ENCODE data around the gene PLEKHM1. TPM values are rescaled to one million over a fixed set of nuclear protein-coding genes. Genes with fewer than 3 reads are reported as not detected.
"Not testable (repeated sequence)": the region's sequence is repeated elsewhere in the genome, so short reads cannot be mapped to it uniquely, and the experiment has no call there.

Gene PLEKHM1
- polyA plus RNA-seq, 2 donors, result 43.9 to 80.4 TPM

DNA sequence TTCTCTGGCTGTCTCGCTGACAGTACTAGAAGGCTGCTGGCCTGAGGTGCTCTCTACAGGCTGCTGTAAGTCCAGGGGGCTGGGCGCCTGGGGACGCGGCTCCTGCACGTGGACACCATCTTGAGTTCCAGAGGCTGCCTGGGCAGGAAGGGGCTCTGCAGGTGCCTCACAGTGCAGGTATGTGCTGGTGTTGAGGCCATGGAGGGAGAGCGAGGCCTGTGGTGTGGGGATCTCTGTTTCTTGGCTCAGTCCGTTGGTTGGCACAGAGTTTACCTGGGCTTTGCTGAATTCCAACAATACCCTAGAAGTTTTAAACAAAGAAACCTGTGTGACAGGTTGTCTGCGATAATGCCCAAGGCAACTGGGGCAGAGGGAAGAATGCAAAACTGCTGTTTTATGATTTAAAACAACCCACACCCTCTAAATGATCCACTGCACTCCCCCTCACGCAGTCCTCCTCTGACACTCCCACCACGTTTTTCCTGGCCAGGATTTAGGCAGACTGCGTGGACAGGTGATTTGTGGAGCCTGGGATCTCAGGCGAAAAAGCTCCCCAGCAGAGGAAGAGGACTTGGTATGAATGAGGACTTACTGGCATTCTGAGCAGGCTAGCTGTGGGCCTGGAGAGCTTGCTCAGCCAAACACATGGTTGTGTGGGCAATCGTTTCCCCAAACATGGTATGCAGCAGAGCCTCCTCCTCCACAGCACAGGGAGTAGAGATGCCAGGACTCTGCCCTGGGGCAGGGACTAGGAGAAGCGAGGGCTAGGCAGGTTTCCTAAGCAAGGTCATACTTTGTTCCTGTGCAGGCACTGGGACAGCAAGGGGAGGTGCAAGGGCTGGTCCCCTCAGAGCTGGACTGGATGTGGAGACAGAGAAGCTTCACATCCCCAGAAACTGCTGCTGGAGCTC, 22.0 kb downstream of the PLEKHM1 start:
- H3K27ac ChIP-seq (ENCODE audit: low read depth in 2 of 2, low read length in 1 of 2), result peak overlapping the region; percentile 79 to 82
- not testable (repeated sequence) for H3K36me3 ChIP-seq (ENCODE audit: control insufficient read depth in 2 of 2, insufficient read depth in 2 of 2, low read length in 1 of 2); H3K4me3 ChIP-seq (ENCODE audit: low read depth in 1 of 2, low read length in 2 of 2); H3K9me3 ChIP-seq (ENCODE audit: control insufficient read depth in 2 of 2, insufficient read depth in 1 of 2, low read depth in 1 of 2, low read length in 1 of 2); H3K27me3 ChIP-seq (ENCODE audit: control insufficient read depth in 1 of 2, insufficient read depth in 2 of 2, low read length in 2 of 2); H3K4me1 ChIP-seq (ENCODE audit: control insufficient read depth in 2 of 2, insufficient read depth in 2 of 2, low read length in 1 of 2)
- 65 to 75% methylated on average over 12 to 14 of the region's 14 CpGs for WGBS, 2 donors

DNA sequence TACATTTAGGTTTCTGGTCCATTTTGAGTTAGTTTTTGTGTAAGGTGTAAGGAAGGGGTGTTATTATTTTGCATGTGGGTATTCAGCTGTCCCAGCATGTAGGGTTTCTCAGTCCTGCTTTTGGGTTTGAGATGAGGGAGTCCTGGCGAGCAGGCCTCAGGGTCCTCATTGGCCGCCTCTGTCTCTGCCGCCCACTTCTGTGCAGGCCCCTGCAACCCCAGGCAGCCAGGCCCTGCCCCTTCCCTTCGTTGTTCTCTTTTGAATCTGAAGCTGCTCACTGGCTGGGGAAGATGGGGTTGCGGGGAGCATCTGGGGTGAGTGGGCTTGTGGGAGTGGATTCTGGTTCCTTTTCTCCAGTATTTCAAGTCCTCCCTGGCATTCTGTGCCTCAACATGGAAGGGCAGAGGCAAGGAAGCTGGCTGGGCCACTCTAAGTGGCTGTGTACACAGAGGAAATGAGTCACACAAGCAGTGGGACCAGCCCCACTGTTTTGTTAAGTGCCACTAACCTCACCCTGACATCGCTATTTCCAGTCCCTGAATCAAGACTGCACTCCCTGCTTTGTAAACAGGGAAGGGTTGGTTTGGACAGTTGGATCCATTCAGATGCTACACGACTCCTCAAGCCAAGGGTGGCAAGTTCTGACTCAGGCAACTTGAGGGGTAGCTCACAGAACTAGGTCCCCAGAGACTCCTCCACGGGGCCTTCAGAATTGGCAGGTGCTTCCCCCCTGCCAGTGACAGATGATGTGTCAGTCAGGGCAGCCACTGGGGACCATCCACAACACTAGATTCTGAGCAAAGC, 28.8 kb downstream of the PLEKHM1 start:
- peak overlapping the region; percentile 59 to 76 for H3K27ac ChIP-seq (ENCODE audit: low read depth in 2 of 2, low read length in 1 of 2)
- H3K36me3 ChIP-seq (ENCODE audit: control insufficient read depth in 2 of 2, insufficient read depth in 2 of 2, low read length in 1 of 2); H3K27me3 ChIP-seq (ENCODE audit: control insufficient read depth in 1 of 2, insufficient read depth in 2 of 2, low read length in 2 of 2); H3K4me1 ChIP-seq (ENCODE audit: control insufficient read depth in 2 of 2, insufficient read depth in 2 of 2, low read length in 1 of 2); H3K4me3 ChIP-seq (ENCODE audit: low read depth in 1 of 2, low read length in 2 of 2); H3K9me3 ChIP-seq (ENCODE audit: control insufficient read depth in 2 of 2, insufficient read depth in 1 of 2, low read depth in 1 of 2, low read length in 1 of 2): not testable (repeated sequence)
- WGBS, 2 donors, result 55 to 69% methylated on average over 6 to 8 of the region's 8 CpGs

DNA sequence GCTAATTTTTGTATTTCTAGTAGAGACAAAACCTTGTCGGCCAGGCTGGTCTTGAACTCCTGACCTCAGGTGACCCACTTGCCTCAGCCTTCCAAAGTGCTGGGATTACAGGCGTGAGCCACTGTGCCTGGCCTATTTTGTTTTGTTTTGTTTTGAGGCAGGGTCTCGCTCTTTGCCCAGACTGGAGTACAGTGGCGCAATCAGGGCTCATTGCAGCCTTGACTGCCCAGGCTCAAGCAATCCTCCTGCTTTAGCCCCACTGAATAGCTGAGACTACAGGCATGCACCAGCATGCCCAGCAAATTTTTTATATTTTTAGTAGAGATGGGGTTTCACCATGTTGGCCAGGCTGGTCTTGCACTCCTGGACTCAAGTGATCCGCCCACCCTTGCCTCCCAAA, 30.1 kb downstream of the PLEKHM1 start:
- not testable (repeated sequence) for H3K36me3 ChIP-seq (ENCODE audit: control insufficient read depth in 2 of 2, insufficient read depth in 2 of 2, low read length in 1 of 2); H3K27me3 ChIP-seq (ENCODE audit: control insufficient read depth in 1 of 2, insufficient read depth in 2 of 2, low read length in 2 of 2); H3K9me3 ChIP-seq (ENCODE audit: control insufficient read depth in 2 of 2, insufficient read depth in 1 of 2, low read depth in 1 of 2, low read length in 1 of 2); H3K4me1 ChIP-seq (ENCODE audit: control insufficient read depth in 2 of 2, insufficient read depth in 2 of 2, low read length in 1 of 2); H3K27ac ChIP-seq (ENCODE audit: low read depth in 2 of 2, low read length in 1 of 2); H3K4me3 ChIP-seq (ENCODE audit: low read depth in 1 of 2, low read length in 2 of 2)
- WGBS, 2 donors, result 88 to 96% methylated on average over 5 of the region's 5 CpGs

DNA sequence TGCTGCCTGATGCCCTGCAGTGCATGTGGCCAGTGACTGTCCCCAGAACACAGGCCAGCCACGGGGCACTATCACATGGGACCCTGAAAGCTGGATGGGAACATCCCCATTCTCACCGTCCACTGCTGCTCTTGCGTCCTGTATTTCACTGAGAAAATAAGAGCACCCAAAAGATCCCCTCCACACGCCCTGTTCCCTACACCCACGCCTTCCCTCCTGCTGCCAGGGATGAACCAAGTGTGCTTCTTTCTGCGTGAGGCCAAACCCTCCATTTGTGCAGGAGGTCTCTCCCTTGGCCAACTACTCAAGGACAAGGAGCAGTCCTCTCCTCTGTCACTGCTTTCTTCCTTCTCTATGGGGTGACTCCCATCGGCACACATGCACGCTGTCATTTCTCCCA, 36.2 kb downstream of the PLEKHM1 start:
- H3K27ac ChIP-seq (ENCODE audit: low read depth in 2 of 2, low read length in 1 of 2); H3K4me3 ChIP-seq (ENCODE audit: low read depth in 1 of 2, low read length in 2 of 2): not testable (repeated sequence)
- WGBS, 2 donors, result 93 to 96% methylated on average over 6 to 7 of the region's 8 CpGs

DNA sequence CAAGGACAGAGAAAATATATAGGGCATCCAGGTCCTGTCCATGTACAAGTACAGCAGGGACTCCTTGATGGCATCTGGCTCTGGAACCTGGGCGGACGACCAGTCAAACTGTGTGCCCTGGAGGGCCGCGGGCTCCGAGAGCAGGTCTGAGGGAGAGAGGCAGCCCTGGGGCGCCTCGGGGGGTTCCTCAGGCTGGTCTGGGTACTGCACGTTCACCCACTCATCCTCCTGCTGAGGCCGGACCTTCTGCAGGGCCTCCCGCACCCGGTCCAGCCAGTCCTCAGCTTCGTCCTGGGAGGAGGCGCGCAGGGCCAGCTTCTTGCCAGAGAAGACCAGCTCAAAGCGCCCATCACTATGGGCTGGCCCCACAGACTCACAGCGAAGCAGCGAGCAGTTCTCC, 36.8 kb downstream of the PLEKHM1 start:
- 89 to 94% methylated on average over 17 of the region's 17 CpGs for WGBS, 2 donors

More for the DNA sequence above, 36.2 kb downstream of the PLEKHM1 start:
- not testable (repeated sequence) for H3K4me1 ChIP-seq (ENCODE audit: control insufficient read depth in 2 of 2, insufficient read depth in 2 of 2, low read length in 1 of 2); H3K27me3 ChIP-seq (ENCODE audit: control insufficient read depth in 1 of 2, insufficient read depth in 2 of 2, low read length in 2 of 2); H3K9me3 ChIP-seq (ENCODE audit: control insufficient read depth in 2 of 2, insufficient read depth in 1 of 2, low read depth in 1 of 2, low read length in 1 of 2)
- peaks cover 4 to 23% of the 10 kb centered on the region in 2 donors for H3K36me3 ChIP-seq (ENCODE audit: control insufficient read depth in 2 of 2, insufficient read depth in 2 of 2, low read length in 1 of 2)

DNA sequence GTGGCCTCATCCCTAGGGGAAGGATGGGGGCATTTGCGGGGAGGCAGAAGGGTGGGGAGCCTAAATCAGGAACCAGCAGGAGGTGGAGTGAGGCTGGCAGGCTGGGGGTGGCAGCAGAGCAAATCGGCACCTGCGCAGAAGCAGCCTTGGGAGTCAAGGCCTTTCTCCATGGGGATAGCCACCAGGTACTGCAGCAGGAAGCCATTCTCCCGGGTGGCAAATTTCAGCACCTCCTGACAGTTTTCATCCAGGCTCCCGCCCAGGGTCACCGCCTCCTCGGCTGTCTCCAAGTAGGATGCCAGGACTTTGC, 37.3 kb downstream of the PLEKHM1 start:
- H3K4me1 ChIP-seq (ENCODE audit: control insufficient read depth in 2 of 2, insufficient read depth in 2 of 2, low read length in 1 of 2); H3K9me3 ChIP-seq (ENCODE audit: control insufficient read depth in 2 of 2, insufficient read depth in 1 of 2, low read depth in 1 of 2, low read length in 1 of 2); H3K27ac ChIP-seq (ENCODE audit: low read depth in 2 of 2, low read length in 1 of 2); H3K4me3 ChIP-seq (ENCODE audit: low read depth in 1 of 2, low read length in 2 of 2); H3K27me3 ChIP-seq (ENCODE audit: control insufficient read depth in 1 of 2, insufficient read depth in 2 of 2, low read length in 2 of 2): not testable (repeated sequence)
- WGBS, 2 donors, result 60 to 97% methylated on average over 1 to 5 of the region's 7 CpGs
- H3K36me3 ChIP-seq (ENCODE audit: control insufficient read depth in 2 of 2, insufficient read depth in 2 of 2, low read length in 1 of 2), result peaks cover 4 to 23% of the 10 kb centered on the region in 2 donors

More for the DNA sequence above, 36.8 kb downstream of the PLEKHM1 start:
- H3K4me1 ChIP-seq (ENCODE audit: control insufficient read depth in 2 of 2, insufficient read depth in 2 of 2, low read length in 1 of 2); H3K4me3 ChIP-seq (ENCODE audit: low read depth in 1 of 2, low read length in 2 of 2); H3K9me3 ChIP-seq (ENCODE audit: control insufficient read depth in 2 of 2, insufficient read depth in 1 of 2, low read depth in 1 of 2, low read length in 1 of 2); H3K27me3 ChIP-seq (ENCODE audit: control insufficient read depth in 1 of 2, insufficient read depth in 2 of 2, low read length in 2 of 2); H3K27ac ChIP-seq (ENCODE audit: low read depth in 2 of 2, low read length in 1 of 2): not testable (repeated sequence)
- peaks cover 4 to 23% of the 10 kb centered on the region in 2 donors for H3K36me3 ChIP-seq (ENCODE audit: control insufficient read depth in 2 of 2, insufficient read depth in 2 of 2, low read length in 1 of 2)

DNA sequence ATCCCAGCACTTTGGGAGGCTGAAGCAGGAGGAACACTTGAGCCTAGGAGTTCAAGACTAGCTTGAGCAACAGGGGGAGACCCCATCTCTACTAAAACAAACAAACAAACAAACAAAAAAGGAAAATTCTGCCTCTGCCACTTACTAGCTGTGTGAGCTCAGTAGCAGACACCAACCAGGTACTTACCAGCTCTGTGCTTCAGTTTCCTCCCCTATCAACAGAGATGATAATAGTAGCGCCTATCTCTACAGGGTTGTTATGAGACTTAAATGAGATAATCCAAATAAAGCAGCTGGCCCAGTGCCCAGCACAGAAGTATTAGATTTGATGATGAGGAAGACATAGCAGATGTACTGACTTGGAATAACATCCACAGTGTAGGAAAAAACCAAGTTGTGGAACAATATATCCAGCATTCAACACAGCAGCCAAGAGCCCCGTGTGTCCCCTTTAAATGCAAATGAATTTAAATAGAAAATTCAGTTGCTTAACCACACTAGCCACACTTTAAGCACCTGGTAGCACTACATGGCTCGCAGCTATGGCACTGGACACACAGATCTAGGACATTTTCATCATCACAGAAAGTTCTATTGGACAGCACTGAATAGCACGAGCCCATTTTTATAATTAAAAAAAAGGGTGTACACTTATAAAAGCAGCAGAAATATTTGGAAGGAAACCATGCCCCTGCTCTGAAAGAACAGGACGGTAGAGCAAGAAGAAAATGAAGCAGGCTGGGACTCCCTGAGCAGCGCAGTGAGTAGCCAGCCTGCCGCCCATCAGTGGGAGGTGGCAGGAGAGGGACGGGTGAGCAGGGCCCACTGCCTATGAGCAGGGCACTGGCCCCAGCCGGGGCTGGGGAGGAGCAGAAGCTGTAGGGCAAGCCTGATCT, 37.9 kb downstream of the PLEKHM1 start:
- H3K27me3 ChIP-seq (ENCODE audit: control insufficient read depth in 1 of 2, insufficient read depth in 2 of 2, low read length in 2 of 2); H3K9me3 ChIP-seq (ENCODE audit: control insufficient read depth in 2 of 2, insufficient read depth in 1 of 2, low read depth in 1 of 2, low read length in 1 of 2); H3K4me1 ChIP-seq (ENCODE audit: control insufficient read depth in 2 of 2, insufficient read depth in 2 of 2, low read length in 1 of 2); H3K27ac ChIP-seq (ENCODE audit: low read depth in 2 of 2, low read length in 1 of 2); H3K4me3 ChIP-seq (ENCODE audit: low read depth in 1 of 2, low read length in 2 of 2): not testable (repeated sequence)
- 75 to 76% methylated on average over 9 of the region's 9 CpGs for WGBS, 2 donors
- peaks cover 4 to 23% of the 10 kb centered on the region in 2 donors for H3K36me3 ChIP-seq (ENCODE audit: control insufficient read depth in 2 of 2, insufficient read depth in 2 of 2, low read length in 1 of 2)

DNA sequence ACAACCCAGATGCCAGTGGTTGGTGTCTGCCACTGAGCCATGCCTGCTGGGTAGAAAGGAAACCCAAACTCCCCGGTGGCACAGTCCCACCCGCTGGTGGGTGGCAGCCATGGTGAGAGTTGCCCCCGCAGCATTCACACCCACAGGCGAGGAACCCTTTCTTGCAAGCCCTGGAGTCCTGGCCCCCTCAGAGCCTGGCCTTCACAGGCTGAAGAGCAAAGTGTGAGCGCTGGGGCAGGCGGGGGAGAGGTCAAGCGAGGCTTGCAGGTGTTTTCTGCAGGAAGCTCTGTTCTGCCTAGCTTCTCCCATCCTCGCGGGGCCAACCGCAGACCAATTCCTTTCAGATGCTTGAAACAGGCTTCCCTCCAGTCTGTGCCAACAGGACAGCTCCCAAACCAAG, 38.9 kb downstream of the PLEKHM1 start:
- H3K27me3 ChIP-seq (ENCODE audit: control insufficient read depth in 1 of 2, insufficient read depth in 2 of 2, low read length in 2 of 2); H3K9me3 ChIP-seq (ENCODE audit: control insufficient read depth in 2 of 2, insufficient read depth in 1 of 2, low read depth in 1 of 2, low read length in 1 of 2); H3K4me3 ChIP-seq (ENCODE audit: low read depth in 1 of 2, low read length in 2 of 2); H3K27ac ChIP-seq (ENCODE audit: low read depth in 2 of 2, low read length in 1 of 2); H3K4me1 ChIP-seq (ENCODE audit: control insufficient read depth in 2 of 2, insufficient read depth in 2 of 2, low read length in 1 of 2): not testable (repeated sequence)
- WGBS, 2 donors, result 91 to 93% methylated on average over 6 to 8 of the region's 10 CpGs
- peaks cover 4 to 23% of the 10 kb centered on the region in 2 donors for H3K36me3 ChIP-seq (ENCODE audit: control insufficient read depth in 2 of 2, insufficient read depth in 2 of 2, low read length in 1 of 2)

DNA sequence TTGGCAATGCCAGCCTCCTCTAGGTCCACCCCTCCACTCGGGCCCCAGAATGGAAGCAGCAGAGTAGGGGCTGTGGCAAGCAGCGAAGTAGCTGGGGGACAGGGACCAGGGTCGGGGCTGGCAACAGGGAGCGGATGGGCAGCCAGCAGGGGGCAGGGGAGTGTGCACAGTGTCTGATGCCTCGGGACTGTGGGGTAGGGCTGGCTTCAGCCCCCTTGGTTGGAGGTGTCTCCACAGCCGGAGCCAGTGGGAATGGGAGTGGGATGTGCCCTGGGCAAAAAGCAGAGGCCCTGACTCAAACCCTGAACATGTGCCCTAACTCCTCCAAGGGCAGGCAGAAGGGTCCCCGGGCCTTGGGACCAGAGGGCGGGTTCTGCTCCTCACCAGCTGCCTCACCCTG, 39.4 kb downstream of the PLEKHM1 start:
- Histone ChIP-seq H3K9me3 (ENCODE audit: control insufficient read depth in 2 of 2, insufficient read depth in 1 of 2, low read depth in 1 of 2, low read length in 1 of 2) (no peaks in the 10 kb centered on the region), H3K4me1 (ENCODE audit: control insufficient read depth in 2 of 2, insufficient read depth in 2 of 2, low read length in 1 of 2) (peaks cover 0 to 3% of the 10 kb centered on the region in 2 donors), H3K4me3 (ENCODE audit: low read depth in 1 of 2, low read length in 2 of 2) (no peak overlapping the region), H3K27me3 (ENCODE audit: control insufficient read depth in 1 of 2, insufficient read depth in 2 of 2, low read length in 2 of 2) (no peaks in the 10 kb centered on the region), H3K27ac (ENCODE audit: low read depth in 2 of 2, low read length in 1 of 2) (no peak overlapping the region), H3K36me3 (ENCODE audit: control insufficient read depth in 2 of 2, insufficient read depth in 2 of 2, low read length in 1 of 2) (peaks cover 4 to 23% of the 10 kb centered on the region in 2 donors)
- WGBS, 2 donors, result 90 to 92% methylated on average over 8 of the region's 8 CpGs

Data from esophagus (tissue), 2 donors.